Stomach smooth muscle (tissue), 2 donors: ENCODE measurements around the gene SLC19A3.
"Not testable (repeated sequence)": the region's sequence is repeated elsewhere in the genome, so short reads cannot be mapped to it uniquely, and the experiment has no call there.

Experiments
- H3K27ac ChIP-seq: one replicate; pipeline ENCODE4 v1.7.0; 2013; ENCODE audit warnings: mild to moderate bottlenecking, low read length, inconsistent platforms
- H3K27me3 ChIP-seq, 2 donors: one replicate each; pipeline ENCODE4 v1.7.0; 2013; ENCODE audit warnings: low read length in 2 of 2; ENCODE audit not compliant: insufficient read depth in 2 of 2, control insufficient read depth in 1 of 2
- H3K36me3 ChIP-seq, 2 donors: one replicate each; pipeline ENCODE4 v1.7.0; 2013; ENCODE audit warnings: low read length in 2 of 2; ENCODE audit not compliant: control insufficient read depth in 2 of 2, insufficient read depth in 2 of 2
- H3K4me1 ChIP-seq: one replicate; pipeline ENCODE4 v1.7.0; 2013; ENCODE audit warnings: low read length; ENCODE audit not compliant: control insufficient read depth, insufficient read depth
- H3K4me3 ChIP-seq, 2 donors: one replicate each; pipeline ENCODE4 v1.7.0; 2013; ENCODE audit warnings: low read length in 2 of 2
- H3K9ac ChIP-seq, 2 donors: one replicate each; pipeline ENCODE4 v1.7.0; 2013; ENCODE audit warnings: low read length in 2 of 2, mild to moderate bottlenecking in 1 of 2
- H3K9me3 ChIP-seq, 2 donors: one replicate each; pipeline ENCODE4 v1.7.0; 2013; ENCODE audit warnings: low read length in 2 of 2; ENCODE audit not compliant: control insufficient read depth in 2 of 2
- donor health status: healthy.
- donor health status: Pancreatic carcinoma.

SLC19A3 gene

DNA sequence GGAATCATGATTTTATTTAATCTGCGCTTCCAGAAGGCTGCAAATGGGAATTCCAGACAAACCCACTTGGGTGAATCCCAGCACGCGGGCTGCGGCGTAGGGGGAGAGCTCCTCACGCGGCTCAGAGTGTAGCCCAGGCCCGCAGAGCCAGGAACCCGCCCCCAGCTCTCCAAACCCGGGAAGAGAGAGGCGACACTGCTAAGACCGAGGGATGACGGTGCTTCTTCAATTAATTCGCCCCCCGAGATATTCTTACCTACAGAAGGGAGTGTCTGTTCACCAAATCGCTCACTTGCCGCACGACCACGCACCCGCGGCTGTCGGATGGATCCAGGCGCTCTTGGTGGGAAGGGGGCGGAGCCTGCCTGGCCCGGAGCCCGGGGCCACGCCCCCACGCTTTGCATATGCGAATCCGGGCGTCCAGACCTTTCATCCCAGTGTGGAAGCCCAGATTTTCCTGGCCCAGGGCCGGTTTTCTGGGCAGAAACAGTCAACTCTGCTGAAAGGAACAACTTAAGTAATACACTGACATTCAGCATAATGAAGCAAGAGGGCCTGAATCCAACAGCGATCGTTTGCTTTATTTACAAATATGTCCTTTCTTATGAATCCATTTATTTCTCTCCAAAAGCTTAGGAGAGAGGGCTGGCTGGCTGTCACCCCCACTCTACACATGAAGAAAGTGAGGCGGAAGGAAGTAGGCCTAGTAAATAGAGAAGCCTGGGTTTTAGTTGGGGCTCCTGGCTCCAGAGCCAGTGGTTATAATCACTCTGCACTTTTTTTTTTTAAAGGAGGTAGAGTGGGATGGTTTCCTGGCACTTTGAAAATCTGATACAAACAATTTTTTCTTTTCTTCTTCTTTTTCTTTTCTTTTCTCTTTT, at the start of gene SLC19A3:
SLC19A3 (minus strand) TSS at position 342 of the 881 bp plus-strand sequence. CDS start 15,710 bp downstream, outside the sequence.
- no peaks in the 10 kb centered on the region for H3K27me3 ChIP-seq
- no peaks in the 10 kb centered on the region for H3K9me3 ChIP-seq
- H3K4me1 ChIP-seq = peaks cover 7% of the 10 kb centered on the region
- peak within 1 kb of the TSS; percentile 24 for H3K27ac ChIP-seq
- peak within 1 kb of the TSS; percentile 29 to 58 for H3K9ac ChIP-seq
- H3K36me3 ChIP-seq = no peaks in the 10 kb centered on the region
- H3K4me3 ChIP-seq = peak within 1 kb of the TSS; percentile 52 to 74

DNA sequence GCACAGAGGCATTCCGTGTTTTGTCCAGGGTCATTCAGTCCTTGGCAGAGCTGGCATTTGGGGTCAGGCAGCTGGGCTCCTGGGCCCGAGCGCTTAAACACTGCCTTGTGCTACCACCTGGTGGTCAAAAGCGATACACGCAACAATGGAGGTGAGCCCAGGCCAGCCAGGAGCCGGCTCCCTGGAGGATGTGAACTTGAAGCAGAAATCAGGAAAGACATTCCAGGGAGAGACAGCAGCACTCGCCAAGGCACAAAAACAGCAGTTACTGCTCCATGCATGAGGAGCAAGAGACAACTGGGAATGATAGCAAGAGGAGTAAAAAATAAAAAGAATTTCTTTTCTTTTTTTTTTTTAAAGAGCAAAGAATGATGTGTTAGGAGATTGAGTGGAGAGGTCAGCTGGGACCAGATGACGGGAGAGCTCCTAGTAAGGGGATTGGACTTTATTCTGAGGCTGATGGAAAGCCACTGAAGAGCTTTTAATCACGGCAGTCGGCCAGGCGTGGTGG, 48.6 kb upstream of the SLC19A3 start:
- H3K27ac ChIP-seq = no peak overlapping the region
- H3K9ac ChIP-seq = no peak overlapping the region

DNA sequence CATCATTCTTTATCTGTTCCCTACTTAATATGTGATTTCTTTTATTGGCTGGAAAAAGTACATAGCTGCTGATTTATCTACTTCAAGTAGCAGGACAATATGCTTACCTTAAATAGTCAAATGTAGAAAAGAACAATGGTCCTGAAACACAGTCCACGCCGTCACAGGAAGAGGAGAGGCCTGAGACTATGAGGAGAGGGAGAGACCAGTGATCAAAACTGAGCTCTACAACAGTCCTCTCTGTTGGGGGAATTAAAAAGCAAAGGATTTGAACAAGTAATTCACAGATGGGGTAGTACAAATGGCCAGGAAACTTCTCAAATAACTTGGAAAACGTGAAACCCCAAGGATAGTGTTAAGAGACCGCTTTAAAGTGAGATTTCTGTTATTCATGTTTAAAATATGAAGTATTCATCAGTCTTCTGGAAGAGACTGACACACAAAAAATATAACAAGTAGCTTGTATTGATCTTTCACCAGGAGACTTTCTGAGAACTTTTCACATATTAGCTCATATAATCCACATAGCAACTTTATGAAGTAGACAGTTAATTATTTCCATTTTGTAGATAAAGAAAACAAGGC, 48.1 kb upstream of the SLC19A3 start:
- H3K9me3 ChIP-seq = no peaks in the 10 kb centered on the region
- H3K4me3 ChIP-seq = no peak overlapping the region
- H3K36me3 ChIP-seq = no peaks in the 10 kb centered on the region
- H3K4me1 ChIP-seq = no peaks in the 10 kb centered on the region
- H3K27me3 ChIP-seq = no peaks in the 10 kb centered on the region
- H3K9ac ChIP-seq = no peak overlapping the region
- no peak overlapping the region for H3K27ac ChIP-seq

More for the DNA sequence above, 48.6 kb upstream of the SLC19A3 start:
- no peaks in the 10 kb centered on the region for H3K36me3 ChIP-seq
- no peaks in the 10 kb centered on the region for H3K4me1 ChIP-seq
- H3K27me3 ChIP-seq = no peaks in the 10 kb centered on the region
- H3K4me3 ChIP-seq = no peak overlapping the region
- H3K9me3 ChIP-seq = no peaks in the 10 kb centered on the region

DNA sequence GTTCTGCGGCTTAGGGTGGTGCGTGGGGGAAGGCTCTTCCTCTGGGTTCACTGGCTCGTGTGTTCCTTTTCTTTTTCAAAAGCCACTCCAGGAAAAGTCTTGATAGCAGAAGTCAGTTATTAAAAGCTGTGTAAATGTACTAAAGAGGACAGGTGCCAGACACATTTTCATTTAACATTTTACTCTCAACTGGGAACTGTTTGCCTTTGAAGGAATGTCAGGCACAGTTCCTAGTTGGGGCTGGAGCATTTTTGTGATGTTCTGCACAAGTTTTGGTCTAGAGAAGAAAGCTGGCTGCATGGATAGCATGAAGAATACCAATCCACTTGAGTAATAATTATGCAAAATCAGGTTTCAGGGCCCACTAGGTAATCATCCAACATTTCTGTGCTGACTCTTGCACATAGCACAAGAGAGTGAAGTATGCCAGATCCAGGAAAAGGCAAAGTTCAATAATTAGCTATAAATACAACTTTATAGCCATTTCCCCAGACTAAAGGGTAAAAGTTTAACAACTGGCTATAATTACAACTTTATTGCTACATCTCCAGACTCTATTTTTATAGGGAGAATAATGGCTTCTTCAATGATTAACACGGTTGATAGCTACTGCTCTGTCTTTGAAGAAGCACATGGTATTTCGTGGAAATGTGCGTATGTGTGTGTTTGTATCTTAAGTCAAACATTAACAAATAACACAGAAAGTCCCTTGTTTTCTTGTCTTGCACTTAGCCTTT, 44.1 kb upstream of the SLC19A3 start:
- H3K4me3 ChIP-seq = no peak overlapping the region
- no peaks in the 10 kb centered on the region for H3K36me3 ChIP-seq
- H3K4me1 ChIP-seq = no peaks in the 10 kb centered on the region
- no peak overlapping the region for H3K9ac ChIP-seq
- no peaks in the 10 kb centered on the region for H3K27me3 ChIP-seq
- no peak overlapping the region for H3K27ac ChIP-seq
- no peaks in the 10 kb centered on the region for H3K9me3 ChIP-seq

DNA sequence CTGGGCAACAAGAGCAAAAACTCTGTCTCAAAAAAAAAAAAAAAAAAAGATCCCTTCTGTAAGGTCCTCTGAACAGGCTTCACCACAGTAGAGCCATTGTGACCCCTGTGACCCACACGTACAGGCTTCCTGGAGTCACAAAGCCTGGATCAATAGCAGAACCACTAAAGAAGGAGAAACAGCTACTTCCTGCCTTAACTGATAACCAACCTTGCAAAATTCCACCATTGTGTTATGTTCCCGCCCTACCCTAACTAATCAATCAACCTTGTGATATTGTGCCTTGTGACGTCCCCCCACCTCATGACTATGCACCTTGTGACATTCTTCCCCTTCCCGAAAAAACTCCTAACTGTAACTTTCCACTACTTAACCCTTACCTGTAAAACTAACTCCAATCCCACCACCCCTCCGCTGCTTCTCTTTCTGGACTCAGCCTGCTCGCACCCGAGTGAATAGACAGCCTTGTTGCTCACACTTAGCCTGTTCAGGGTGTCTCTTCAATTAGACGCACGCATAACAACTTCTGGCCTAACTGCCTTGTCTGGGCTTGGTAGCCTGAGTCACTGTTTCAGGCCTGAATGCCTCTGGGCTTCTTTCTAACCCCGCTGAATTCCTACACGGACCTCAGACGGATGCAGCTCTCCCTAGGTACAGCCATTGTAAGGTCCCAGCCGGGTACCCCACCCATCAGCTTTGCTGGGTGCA, 41.7 kb upstream of the SLC19A3 start:
- H3K4me3 ChIP-seq = no peak overlapping the region
- H3K27me3 ChIP-seq = no peaks in the 10 kb centered on the region
- no peak overlapping the region for H3K9ac ChIP-seq
- H3K27ac ChIP-seq = no peak overlapping the region
- no peaks in the 10 kb centered on the region for H3K4me1 ChIP-seq
- H3K9me3 ChIP-seq = no peaks in the 10 kb centered on the region
- H3K36me3 ChIP-seq = no peaks in the 10 kb centered on the region

DNA sequence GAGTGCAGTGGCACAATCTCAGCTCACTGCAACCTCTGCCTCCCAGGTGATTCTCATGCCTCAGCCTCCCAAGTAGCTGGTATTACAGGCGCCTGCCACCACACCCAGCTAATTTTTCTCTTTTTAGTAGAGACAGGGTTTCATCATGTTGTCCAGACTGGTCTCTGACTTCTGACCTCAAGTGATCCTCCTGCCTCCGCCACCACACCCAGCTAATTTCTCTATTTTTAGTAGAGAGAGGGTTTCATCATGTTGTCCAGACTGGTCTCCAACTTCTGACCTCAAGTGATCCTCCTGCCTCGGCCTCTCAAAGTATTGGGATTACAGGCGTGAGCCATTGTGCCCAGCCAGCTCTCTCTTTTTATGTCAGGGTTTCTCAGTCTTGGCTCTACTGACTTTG, 38.4 kb upstream of the SLC19A3 start:
- not testable (repeated sequence) for H3K9me3 ChIP-seq, H3K27ac ChIP-seq, H3K4me3 ChIP-seq, H3K27me3 ChIP-seq, H3K4me1 ChIP-seq, H3K9ac ChIP-seq, H3K36me3 ChIP-seq

DNA sequence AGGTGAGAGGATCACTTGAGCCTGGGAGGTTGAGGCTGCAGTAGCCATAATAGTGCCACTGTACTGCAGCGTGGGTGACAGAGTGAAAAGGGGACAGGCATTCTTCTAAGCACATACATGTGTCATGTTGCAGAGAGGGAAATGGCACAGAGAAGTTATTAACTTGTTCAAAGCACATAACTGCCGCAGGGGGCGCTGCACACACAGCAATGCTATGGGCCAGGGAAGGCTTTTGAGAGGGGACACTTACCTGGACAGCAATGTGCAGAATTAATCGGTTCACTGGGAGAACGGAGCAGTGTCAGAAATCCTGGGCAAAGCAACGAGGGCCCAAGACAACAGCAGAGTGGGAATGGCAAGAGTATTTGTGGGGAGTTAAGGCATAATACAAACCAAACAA, 30.3 kb upstream of the SLC19A3 start:
- no peaks in the 10 kb centered on the region for H3K36me3 ChIP-seq
- H3K4me3 ChIP-seq = no peak overlapping the region

DNA sequence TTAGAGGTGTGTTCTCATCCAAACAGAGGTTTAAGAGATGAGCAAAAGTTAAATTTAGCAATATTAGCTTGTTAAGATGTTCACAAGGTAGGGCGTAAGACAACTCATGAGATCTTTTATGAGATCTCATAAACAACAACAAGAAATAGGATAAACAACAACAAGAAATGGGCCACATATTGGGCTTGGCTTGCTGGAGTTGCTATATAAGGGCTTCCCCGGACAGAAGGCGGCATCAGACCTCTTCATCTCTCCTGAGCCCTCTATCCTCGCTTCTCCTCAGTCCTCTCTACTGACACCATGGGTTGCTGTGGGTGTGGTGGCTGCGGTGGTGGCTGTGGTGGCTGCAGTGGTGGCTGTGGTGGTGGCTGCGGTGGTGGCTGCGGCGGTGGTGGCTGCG, 27.8 kb upstream of the SLC19A3 start, which contains the start of gene SCYGR8:
SCYGR8 (plus strand) TSS at position 301 of the 400 bp plus-strand sequence; CDS start at position 301, 0 bp downstream.
- Histone ChIP-seq H3K27me3 (no peaks in the 10 kb centered on the region), H3K27ac (no peak within 1 kb of the TSS), H3K9me3 (no peaks in the 10 kb centered on the region), H3K9ac (no peak within 1 kb of the TSS), H3K4me1 (no peaks in the 10 kb centered on the region), H3K4me3 (no peak within 1 kb of the TSS), H3K36me3 (no peaks in the 10 kb centered on the region)

More for the DNA sequence above, 30.3 kb upstream of the SLC19A3 start:
- Histone ChIP-seq H3K9me3 (no peaks in the 10 kb centered on the region), H3K4me1 (no peaks in the 10 kb centered on the region), H3K27me3 (no peaks in the 10 kb centered on the region), H3K27ac (no peak overlapping the region), H3K9ac (no peak overlapping the region)

DNA sequence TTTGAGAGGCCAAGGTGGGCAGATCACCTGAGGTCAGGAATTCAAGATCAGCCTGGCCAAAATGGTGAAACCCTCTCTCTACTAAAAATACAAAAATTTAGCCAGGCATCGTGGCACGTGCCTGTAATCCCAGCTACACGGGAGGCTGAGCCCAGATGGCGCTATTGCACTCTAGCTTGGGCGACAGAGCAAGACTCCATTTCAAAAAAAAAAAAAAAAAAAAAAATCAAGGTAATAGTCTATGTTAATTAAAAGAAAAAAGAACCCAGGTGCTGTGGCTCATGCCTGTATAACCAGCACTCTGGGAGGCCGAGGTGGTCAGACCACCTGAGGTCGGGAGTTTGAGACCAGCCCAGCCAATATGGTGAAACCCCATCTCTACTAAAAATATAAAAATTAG, 22.9 kb upstream of the SLC19A3 start:
- H3K27me3 ChIP-seq, H3K36me3 ChIP-seq, H3K9me3 ChIP-seq, H3K4me1 ChIP-seq, H3K9ac ChIP-seq, H3K4me3 ChIP-seq, H3K27ac ChIP-seq: not testable (repeated sequence)

DNA sequence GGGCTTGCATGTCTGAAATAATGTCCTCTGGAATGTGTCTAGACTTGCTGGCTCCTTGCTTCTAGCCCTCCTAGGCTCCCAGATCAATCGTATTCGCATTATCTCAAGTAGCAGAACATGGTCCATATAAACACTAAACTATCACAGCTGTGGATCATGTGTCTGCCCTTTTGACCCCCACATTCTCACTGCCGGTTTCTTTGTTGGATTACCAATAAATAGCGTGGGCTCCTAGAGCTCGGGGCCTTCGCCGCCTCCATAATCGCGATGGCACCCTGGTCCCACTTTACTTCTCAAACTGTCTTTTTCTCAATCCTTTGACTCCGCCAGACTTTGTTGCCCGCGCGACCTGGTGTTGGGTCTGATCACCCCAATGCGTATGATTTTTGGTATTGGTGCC, 21.5 kb upstream of the SLC19A3 start:
- H3K4me3 ChIP-seq = no peak overlapping the region
- H3K9ac ChIP-seq = no peak overlapping the region
- no peaks in the 10 kb centered on the region for H3K27me3 ChIP-seq
- H3K4me1 ChIP-seq = no peaks in the 10 kb centered on the region
- H3K9me3 ChIP-seq = peaks cover 0 to 3% of the 10 kb centered on the region in 2 donors
- H3K36me3 ChIP-seq = no peaks in the 10 kb centered on the region
- H3K27ac ChIP-seq = no peak overlapping the region
